ENCODE measurements around the gene BPTF. TPM values are rescaled to one million over a fixed set of nuclear protein-coding genes. Genes with fewer than 3 reads are reported as not detected.
A peak's percentile ranks its signal among the peaks of the same experiment; 100 is the strongest.

The BPTF gene
- total and polyA plus RNA-seq, 2 donors (not counting 1 experiment from before 2014, with no cell fraction given) = 71.9 to 390 TPM

- Histone ChIP-seq H3K4me3 (ENCODE audit: control extremely low read depth in 1 of 5, extremely low read depth in 1 of 5, insufficient read depth in 1 of 5, low read depth in 2 of 5, low read length in 4 of 5) (no peak overlapping the region), H3K36me3 (replicated peaks in 1 of 2; ENCODE audit: control extremely low read depth in 1 of 2, control insufficient read depth in 1 of 2, extremely low read depth in 1 of 2, insufficient read depth in 2 of 2, low read length in 1 of 2) (peaks cover 9 to 11% of the 10 kb centered on the region in 2 experiments)
- intact Hi-C loops (cut with micrococcal nuclease) = no loop called here
These were observed 25.8 kb downstream of the BPTF start for GRCh38 chr17:67850991-67851631.

DNA sequence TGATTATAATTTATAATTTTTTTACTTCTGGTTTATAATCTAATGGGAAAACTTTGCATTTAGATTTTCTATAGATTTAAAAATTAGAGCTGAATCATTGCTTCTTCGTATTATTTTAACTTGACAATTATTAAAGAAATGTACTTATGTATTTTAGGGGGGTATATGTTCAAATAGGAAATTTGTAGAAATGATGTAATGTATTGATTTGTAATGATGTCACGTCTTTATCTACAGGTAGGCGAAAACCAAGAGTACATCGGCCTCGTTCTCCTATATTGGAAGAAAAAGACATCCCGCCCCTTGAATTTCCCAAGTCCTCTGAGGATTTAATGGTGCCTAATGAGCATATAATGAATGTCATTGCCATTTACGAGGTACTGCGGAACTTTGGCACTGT, 28.4 kb downstream of the BPTF start:
- intact Hi-C loops (cut with micrococcal nuclease) = no loop called here
- DNase-seq (no peak), ATAC-seq (ENCODE audit: low read depth) (no peak)
- Histone ChIP-seq H2AFZ (ENCODE audit: insufficient read depth, low read depth, low read length, poor library complexity, severe bottlenecking) (no peak overlapping the region), H3K4me2 (replicated peaks; ENCODE audit: low read depth, low read length, poor library complexity, severe bottlenecking) (no peak overlapping the region), H3K36me3 (replicated peaks in 1 of 2; ENCODE audit: control extremely low read depth in 1 of 2, control insufficient read depth in 1 of 2, extremely low read depth in 1 of 2, insufficient read depth in 2 of 2, low read length in 1 of 2) (peaks cover 9 to 14% of the 10 kb centered on the region in 2 experiments), H3K4me1 (ENCODE audit: control insufficient read depth in 2 of 2, insufficient read depth in 2 of 2, low read length in 2 of 2) (peaks cover 22 to 24% of the 10 kb centered on the region in 2 donors), H4K20me1 (ENCODE audit: control insufficient read depth, insufficient read depth, low read length, poor library complexity, severe bottlenecking) (peaks cover 33% of the 10 kb centered on the region), H3K9me3 (ENCODE audit: control extremely low read depth in 1 of 3, control insufficient read depth in 2 of 3, insufficient read depth in 1 of 3, low read length in 2 of 3) (peaks cover 0 to 6% (median 0%) of the 10 kb centered on the region in 3 donors), H3K27me3 (replicated peaks in 1 of 4; ENCODE audit: control extremely low read depth in 1 of 4, control insufficient read depth in 3 of 4, insufficient read depth in 4 of 4, low read length in 3 of 4) (no peaks in the 10 kb centered on the region), H3K27ac (ENCODE audit: low read length in 2 of 2) (peak overlapping the region in 1 of 2 donors; percentile 82), H3K9ac (ENCODE audit: low read length) (no peak overlapping the region), H3K4me3 (ENCODE audit: control extremely low read depth in 1 of 5, extremely low read depth in 1 of 5, insufficient read depth in 1 of 5, low read depth in 2 of 5, low read length in 4 of 5) (no peak overlapping the region), H3K79me2 (ENCODE audit: control insufficient read depth, insufficient read depth, low read length) (peaks cover 97% of the 10 kb centered on the region)
- H3K4me1 Mint-ChIP-seq = peaks cover 55% of the 10 kb centered on the region
- no peaks in the 10 kb centered on the region for H3K9me3 Mint-ChIP-seq (ENCODE audit: insufficient read depth)
- H3K27me3 Mint-ChIP-seq = no peaks in the 10 kb centered on the region
- TF ChIP-seq, protein P1, sequence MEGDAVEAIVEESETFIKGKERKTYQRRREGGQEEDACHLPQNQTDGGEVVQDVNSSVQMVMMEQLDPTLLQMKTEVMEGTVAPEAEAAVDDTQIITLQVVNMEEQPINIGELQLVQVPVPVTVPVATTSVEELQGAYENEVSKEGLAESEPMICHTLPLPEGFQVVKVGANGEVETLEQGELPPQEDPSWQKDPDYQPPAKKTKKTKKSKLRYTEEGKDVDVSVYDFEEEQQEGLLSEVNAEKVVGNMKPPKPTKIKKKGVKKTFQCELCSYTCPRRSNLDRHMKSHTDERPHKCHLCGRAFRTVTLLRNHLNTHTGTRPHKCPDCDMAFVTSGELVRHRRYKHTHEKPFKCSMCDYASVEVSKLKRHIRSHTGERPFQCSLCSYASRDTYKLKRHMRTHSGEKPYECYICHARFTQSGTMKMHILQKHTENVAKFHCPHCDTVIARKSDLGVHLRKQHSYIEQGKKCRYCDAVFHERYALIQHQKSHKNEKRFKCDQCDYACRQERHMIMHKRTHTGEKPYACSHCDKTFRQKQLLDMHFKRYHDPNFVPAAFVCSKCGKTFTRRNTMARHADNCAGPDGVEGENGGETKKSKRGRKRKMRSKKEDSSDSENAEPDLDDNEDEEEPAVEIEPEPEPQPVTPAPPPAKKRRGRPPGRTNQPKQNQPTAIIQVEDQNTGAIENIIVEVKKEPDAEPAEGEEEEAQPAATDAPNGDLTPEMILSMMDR (IDR thresholded peaks at IDR 0.05) = no peak
- TF ChIP-seq EZH2 (IDR thresholded peaks at IDR 0.05; ENCODE audit: borderline replicate concordance, insufficient read depth, low read depth, low read length, poor library complexity, severe bottlenecking) = no peak
- 98% methylated on average over 7 of the region's 8 CpGs for WGBS (ENCODE audit: insufficient coverage)
- CTCF ChIA-PET = no interaction called here
- no peak overlapping the region for H3K4me3 Mint-ChIP-seq
- H3K27ac Mint-ChIP-seq = no peak overlapping the region
- POLR2A ChIA-PET = no interaction called here

More at GRCh38 chr17:67850991-67851631, 25.8 kb downstream of the BPTF start:
- DNase-seq (no peak), ATAC-seq (ENCODE audit: low read depth) (no peak)
- ChIA-PET CTCF (interaction anchor here (0.6 kb wide), 1 partner anchor 580 kb away, joined by 5 read pairs; no protein-coding TSS in a partner anchor), POLR2A (interaction anchor here (0.9 kb wide), 1 partner anchor 48 kb away, joined by 6 read pairs; no protein-coding TSS in a partner anchor)
- Histone ChIP-seq H3K27me3 (replicated peaks in 1 of 4; ENCODE audit: control extremely low read depth in 1 of 4, control insufficient read depth in 3 of 4, insufficient read depth in 4 of 4, low read length in 3 of 4) (no peaks in the 10 kb centered on the region), H3K4me1 (ENCODE audit: control insufficient read depth in 2 of 2, insufficient read depth in 2 of 2, low read length in 2 of 2) (peaks cover 11 to 14% of the 10 kb centered on the region in 2 donors), H2AFZ (ENCODE audit: insufficient read depth, low read depth, low read length, poor library complexity, severe bottlenecking) (no peak overlapping the region), H3K9ac (ENCODE audit: low read length) (no peak overlapping the region), H3K4me2 (replicated peaks; ENCODE audit: low read depth, low read length, poor library complexity, severe bottlenecking) (no peak overlapping the region), H3K27ac (ENCODE audit: low read length in 2 of 2) (peak overlapping the region in 1 of 2 donors; percentile 9), H3K79me2 (ENCODE audit: control insufficient read depth, insufficient read depth, low read length) (peaks cover 97% of the 10 kb centered on the region), H3K9me3 (ENCODE audit: control extremely low read depth in 1 of 3, control insufficient read depth in 2 of 3, insufficient read depth in 1 of 3, low read length in 2 of 3) (peaks cover 0 to 6% (median 0%) of the 10 kb centered on the region in 3 donors), H4K20me1 (ENCODE audit: control insufficient read depth, insufficient read depth, low read length, poor library complexity, severe bottlenecking) (peaks cover 45% of the 10 kb centered on the region)
- 98% methylated on average over 4 of the region's 8 CpGs for WGBS (ENCODE audit: insufficient coverage)
- H3K27me3 Mint-ChIP-seq = no peaks in the 10 kb centered on the region
- no peak overlapping the region for H3K27ac Mint-ChIP-seq
- H3K9me3 Mint-ChIP-seq (ENCODE audit: insufficient read depth) = no peaks in the 10 kb centered on the region
- TF ChIP-seq, protein P1 (IDR thresholded peaks at IDR 0.05) = no peak
- TF ChIP-seq EZH2 (IDR thresholded peaks at IDR 0.05; ENCODE audit: borderline replicate concordance, insufficient read depth, low read depth, low read length, poor library complexity, severe bottlenecking) = no peak
- no peak overlapping the region for H3K4me3 Mint-ChIP-seq
- peaks cover 49% of the 10 kb centered on the region for H3K4me1 Mint-ChIP-seq

Data from B cell (primary cell).